ENCODE data around the gene MAP4K5. TPM values are rescaled to one million over a fixed set of nuclear protein-coding genes. Genes with fewer than 3 reads are reported as not detected.

The MAP4K5 gene
- total and polyA plus RNA-seq, 2 experiments from 2014 or later: 98.0 to 166 TPM

GRCh38 chr14:50410071-50410470 is 122.3 kb downstream of the MAP4K5 start:
- Histone ChIP-seq H3K9me2 (ENCODE audit: insufficient read depth) (no peaks in the 10 kb centered on the region), H3K4me2 (ENCODE audit: unreplicated experiment) (no peak overlapping the region), H4K20me1 (ENCODE audit: insufficient read depth) (0 out of 2 replicates have a peak, but pooled peaks cover 6% of the 10 kb centered on the region), H3K36me3 (ENCODE audit: low read depth) (0 out of 2 replicates have a peak, but pooled peaks cover 5% of the 10 kb centered on the region), H3K79me2 (ENCODE audit: insufficient read depth) (no peaks in the 10 kb centered on the region), H3K27ac (no peak overlapping the region), H3F3A (ENCODE audit: insufficient read depth) (peaks cover 35% of the 10 kb centered on the region), H2AFZ (no peak overlapping the region), H3K27me3 (replicated peaks; ENCODE audit: insufficient read depth) (no peaks in the 10 kb centered on the region), H3K4me1 (ENCODE audit: insufficient read depth) (peaks cover 28% of the 10 kb centered on the region; the same call in 1 of the 2 replicates), H3K9ac (no peak overlapping the region), H3K9me3 (ENCODE audit: low read depth) (no peaks in the 10 kb centered on the region), H3K4me3 (no peak overlapping the region)
- TF ChIP-seq EZH2phosphoT487 (IDR thresholded peaks at IDR 0.05; ENCODE audit: insufficient read depth, low read depth): no peak
- TF ChIP-seq EZH2 (IDR thresholded peaks at IDR 0.05; ENCODE audit: insufficient read depth, poor library complexity, severe bottlenecking): no peak
- in situ Hi-C loops (cut with MboI): no loop called here
- DNase-seq: no peak
- 29 to 37% methylated on average over 3 of the region's 3 CpGs for WGBS, 2 experiments (ENCODE audit: low coverage in 1 of 2, low lambda C conversion rate in 2 of 2, missing lambda C conversion rate in 2 of 2)

DNA sequence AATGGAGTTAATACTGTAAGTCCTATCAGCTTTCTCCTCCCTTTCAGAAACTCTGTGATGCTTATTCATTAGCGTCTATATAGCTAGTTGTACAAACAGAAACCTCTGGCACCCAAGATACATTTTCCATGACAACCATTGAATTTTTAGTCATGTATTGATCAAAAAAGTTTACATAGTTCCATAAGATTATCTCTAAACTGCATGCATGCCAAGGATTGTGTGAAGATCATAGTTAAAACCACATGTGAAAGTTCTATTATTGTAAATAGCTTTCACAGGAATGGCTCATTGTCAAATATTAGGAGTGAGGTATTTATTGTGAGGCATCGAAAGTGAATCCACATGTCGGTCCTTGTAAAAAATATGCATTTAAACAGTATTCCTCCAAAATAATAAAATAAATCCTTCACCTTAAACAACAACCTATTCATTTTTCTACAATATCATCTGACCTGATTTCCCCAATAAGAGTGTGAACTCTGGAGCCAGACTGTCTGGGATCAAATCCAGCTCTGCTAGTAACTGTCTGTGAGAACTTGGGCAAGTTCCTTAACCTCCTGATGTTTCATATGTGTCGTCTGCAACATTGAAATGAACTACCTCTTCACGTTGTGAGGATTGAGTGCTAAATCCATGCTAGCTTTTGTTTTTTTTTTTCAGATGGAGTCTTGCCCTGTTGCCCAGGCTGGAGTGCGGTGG is 125.1 kb downstream of the MAP4K5 start:
- Histone ChIP-seq H3K9me2 (ENCODE audit: insufficient read depth) (no peaks in the 10 kb centered on the region), H3K36me3 (ENCODE audit: low read depth) (no peaks in the 10 kb centered on the region), H3F3A (ENCODE audit: insufficient read depth) (peaks cover 30% of the 10 kb centered on the region), H3K4me3 (no peak overlapping the region), H3K79me2 (ENCODE audit: insufficient read depth) (no peaks in the 10 kb centered on the region), H3K9ac (no peak overlapping the region), H3K27me3 (replicated peaks; ENCODE audit: insufficient read depth) (no peaks in the 10 kb centered on the region), H3K9me3 (ENCODE audit: low read depth) (no peaks in the 10 kb centered on the region), H3K4me2 (ENCODE audit: unreplicated experiment) (no peak overlapping the region), H3K4me1 (ENCODE audit: insufficient read depth) (peaks cover 34% of the 10 kb centered on the region), H3K27ac (no peak overlapping the region), H4K20me1 (ENCODE audit: insufficient read depth) (0 out of 2 replicates have a peak, but pooled peaks cover 6% of the 10 kb centered on the region), H2AFZ (no peak overlapping the region)
- WGBS, 2 experiments (ENCODE audit: low coverage in 1 of 2, low lambda C conversion rate in 2 of 2, missing lambda C conversion rate in 2 of 2): 18 to 21% methylated on average over 6 of the region's 6 CpGs
- no peak for TF ChIP-seq EZH2 (IDR thresholded peaks at IDR 0.05; ENCODE audit: insufficient read depth, poor library complexity, severe bottlenecking)
- TF ChIP-seq EZH2phosphoT487 (IDR thresholded peaks at IDR 0.05; ENCODE audit: insufficient read depth, low read depth): no peak
- peak; percentile 75 for DNase-seq
- in situ Hi-C loops (cut with MboI): no loop called here

DNA sequence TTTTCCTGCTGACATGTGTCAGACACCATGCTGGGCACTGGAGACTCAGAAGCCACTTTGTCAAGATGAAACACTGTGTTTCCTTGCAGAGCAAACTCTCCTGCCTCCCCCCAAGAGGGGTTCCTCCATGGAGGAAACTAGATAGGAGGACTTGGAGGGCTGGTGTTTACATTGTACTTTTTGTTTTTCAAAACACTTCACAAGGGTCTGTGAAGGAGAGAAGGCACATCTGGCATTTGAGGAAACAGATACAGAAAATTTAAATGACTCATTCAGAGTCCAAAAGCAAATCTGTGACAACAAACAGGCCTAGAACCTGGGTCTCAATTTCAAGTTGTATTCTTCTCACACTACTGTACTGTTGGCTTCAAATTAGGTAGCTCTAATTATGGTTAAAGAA is 128.9 kb downstream of the MAP4K5 start:
- TF ChIP-seq EZH2 (IDR thresholded peaks at IDR 0.05; ENCODE audit: insufficient read depth, poor library complexity, severe bottlenecking): no peak
- TF ChIP-seq EZH2phosphoT487 (IDR thresholded peaks at IDR 0.05; ENCODE audit: insufficient read depth, low read depth): no peak
- H3K79me2 ChIP-seq (ENCODE audit: insufficient read depth): no peaks in the 10 kb centered on the region
- H3K27me3 ChIP-seq (replicated peaks; ENCODE audit: insufficient read depth): no peaks in the 10 kb centered on the region
- no peaks in the 10 kb centered on the region for H3K9me2 ChIP-seq (ENCODE audit: insufficient read depth)
- H3K27ac ChIP-seq: no peak overlapping the region
- H4K20me1 ChIP-seq (ENCODE audit: insufficient read depth): no peaks in the 10 kb centered on the region
- H3K9me3 ChIP-seq (ENCODE audit: low read depth): no peaks in the 10 kb centered on the region
- H3F3A ChIP-seq (ENCODE audit: insufficient read depth): peaks cover 16% of the 10 kb centered on the region; the same call in 1 of the 2 replicates
- no peak overlapping the region for H3K9ac ChIP-seq
- in situ Hi-C loops (cut with MboI): no loop called here
- peak; percentile 28 for DNase-seq
- peaks cover 32% of the 10 kb centered on the region for H3K4me1 ChIP-seq (ENCODE audit: insufficient read depth)
- H3K4me2 ChIP-seq (ENCODE audit: unreplicated experiment): no peak overlapping the region
- no peak overlapping the region for H3K4me3 ChIP-seq
- no peaks in the 10 kb centered on the region for H3K36me3 ChIP-seq (ENCODE audit: low read depth)
- H2AFZ ChIP-seq: no peak overlapping the region

DNA sequence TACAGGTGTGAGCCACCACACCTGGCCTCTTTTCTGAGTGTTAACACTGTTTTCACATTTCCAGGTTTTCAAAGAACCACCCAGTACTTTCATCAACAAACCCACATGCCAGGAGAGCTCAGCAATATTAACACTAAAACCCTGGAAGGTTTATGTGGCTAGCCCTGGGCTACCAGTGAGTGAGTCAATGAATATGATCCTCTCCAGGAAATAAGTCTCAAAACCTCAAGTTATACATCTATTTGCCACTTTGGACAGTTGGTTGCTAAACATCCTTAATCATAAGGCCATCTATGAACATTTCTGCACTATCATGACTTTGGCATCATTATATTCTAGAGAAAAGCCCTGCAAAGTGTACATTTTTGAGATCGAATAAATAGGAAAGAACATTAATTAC is 129.4 kb downstream of the MAP4K5 start:
- in situ Hi-C loops (cut with MboI): no loop called here
- DNase-seq: peak; percentile 16
- Histone ChIP-seq H2AFZ (no peak overlapping the region), H4K20me1 (ENCODE audit: insufficient read depth) (no peaks in the 10 kb centered on the region), H3K4me3 (no peak overlapping the region), H3K27me3 (replicated peaks; ENCODE audit: insufficient read depth) (no peaks in the 10 kb centered on the region), H3K9me2 (ENCODE audit: insufficient read depth) (no peaks in the 10 kb centered on the region), H3K36me3 (ENCODE audit: low read depth) (no peaks in the 10 kb centered on the region), H3K27ac (no peak overlapping the region), H3K9me3 (ENCODE audit: low read depth) (no peaks in the 10 kb centered on the region), H3F3A (ENCODE audit: insufficient read depth) (peaks cover 17% of the 10 kb centered on the region), H3K79me2 (ENCODE audit: insufficient read depth) (no peaks in the 10 kb centered on the region), H3K4me1 (ENCODE audit: insufficient read depth) (peaks cover 32% of the 10 kb centered on the region), H3K9ac (no peak overlapping the region), H3K4me2 (ENCODE audit: unreplicated experiment) (no peak overlapping the region)
- WGBS, 2 experiments (ENCODE audit: low coverage in 1 of 2, low lambda C conversion rate in 2 of 2, missing lambda C conversion rate in 2 of 2): 44 to 46% methylated on average over 1 of the region's 1 CpG
- no peak for TF ChIP-seq EZH2phosphoT487 (IDR thresholded peaks at IDR 0.05; ENCODE audit: insufficient read depth, low read depth)
- TF ChIP-seq EZH2 (IDR thresholded peaks at IDR 0.05; ENCODE audit: insufficient read depth, poor library complexity, severe bottlenecking): no peak

Measured in GM23248 (cell line).